Peyer's patch (tissue), 4 donors: Measurements from ENCODE around the gene PIGL. TPM values are rescaled to one million over a fixed set of nuclear protein-coding genes. Genes with fewer than 3 reads are reported as not detected.

Experiments
- DNase-seq, 3 donors: peaks; one replicate each; pipeline ENCODE4 v3.0.0-alpha.2; 2017 to 2019
- H3K27ac ChIP-seq, 4 donors: fragments of 200-600 bp; sonication (generic); one replicate each; pipeline ENCODE4 v1.5.1; 2016 to 2019
- H3K27me3 ChIP-seq, 2 donors: fragments of 200-600 bp; sonication (generic); one replicate each; pipeline ENCODE4 v1.5.1; 2019
- H3K36me3 ChIP-seq, 3 donors: fragments of 200-600 bp; sonication (generic); one replicate each; pipeline ENCODE4 v1.5.1; 2016 to 2019
- H3K4me1 ChIP-seq, 4 donors: fragments of 200-600 bp; sonication (generic); one replicate each; pipeline ENCODE4 v1.5.1; 2016 to 2019
- H3K4me3 ChIP-seq, 4 donors: fragments of 200-600 bp; sonication (generic); 1 replicate in 3 of 4; 2 replicates in 1 of 4; pipeline ENCODE4 v1.5.1; 2016 to 2019; ENCODE audit warnings: mild to moderate bottlenecking in 1 of 4
- H3K9me3 ChIP-seq, 4 donors: fragments of 200-600 bp; sonication (generic); one replicate each; pipeline ENCODE4 v1.5.1; 2016 to 2019; ENCODE audit warnings: mild to moderate bottlenecking in 1 of 4
- POLR2A ChIP-seq, 2 donors: fragments of 450-650 bp; IDR thresholded peaks; one replicate each; pipeline ENCODE4 v1.5.1; 2017; ENCODE audit warnings: antibody characterized with exemption in 2 of 2, mild to moderate bottlenecking in 2 of 2, moderate library complexity in 2 of 2
- total RNA-seq, 4 donors: library from RNA; depleted of rRNA; stranded (reverse); fragments of >200 nt; gene quantifications; one replicate each; pipeline ENCODE4 v1.1.0, GENCODE V29; 2016
- TF ChIP-seq, protein P1 (sequence below), 6 experiments: fragments of 450-650 bp in 4 of 6; fragments of 200-600 bp in 2 of 6; sonication (generic) in 1 of 6; IDR thresholded peaks; one replicate each; pipeline ENCODE4 v1.5.1; 2017 to 2019; ENCODE audit warnings: antibody characterized with exemption in 6 of 6, mild to moderate bottlenecking in 3 of 6, moderate library complexity in 1 of 6

Gene PIGL
- total RNA-seq, 4 donors from 2014 or later = 77.1 to 491 (median 144) TPM

GRCh38 chr17:16239931-16240330, 22.9 kb downstream of the PIGL start:
- DNase-seq = no peak
- H3K9me3 ChIP-seq = no peaks in the 10 kb centered on the region
- no peak overlapping the region for H3K27ac ChIP-seq
- no peaks in the 10 kb centered on the region for H3K4me1 ChIP-seq
- H3K4me3 ChIP-seq = no peak overlapping the region
- no peak for TF ChIP-seq POLR2A (IDR thresholded peaks at IDR 0.05)
- TF ChIP-seq, protein P1, sequence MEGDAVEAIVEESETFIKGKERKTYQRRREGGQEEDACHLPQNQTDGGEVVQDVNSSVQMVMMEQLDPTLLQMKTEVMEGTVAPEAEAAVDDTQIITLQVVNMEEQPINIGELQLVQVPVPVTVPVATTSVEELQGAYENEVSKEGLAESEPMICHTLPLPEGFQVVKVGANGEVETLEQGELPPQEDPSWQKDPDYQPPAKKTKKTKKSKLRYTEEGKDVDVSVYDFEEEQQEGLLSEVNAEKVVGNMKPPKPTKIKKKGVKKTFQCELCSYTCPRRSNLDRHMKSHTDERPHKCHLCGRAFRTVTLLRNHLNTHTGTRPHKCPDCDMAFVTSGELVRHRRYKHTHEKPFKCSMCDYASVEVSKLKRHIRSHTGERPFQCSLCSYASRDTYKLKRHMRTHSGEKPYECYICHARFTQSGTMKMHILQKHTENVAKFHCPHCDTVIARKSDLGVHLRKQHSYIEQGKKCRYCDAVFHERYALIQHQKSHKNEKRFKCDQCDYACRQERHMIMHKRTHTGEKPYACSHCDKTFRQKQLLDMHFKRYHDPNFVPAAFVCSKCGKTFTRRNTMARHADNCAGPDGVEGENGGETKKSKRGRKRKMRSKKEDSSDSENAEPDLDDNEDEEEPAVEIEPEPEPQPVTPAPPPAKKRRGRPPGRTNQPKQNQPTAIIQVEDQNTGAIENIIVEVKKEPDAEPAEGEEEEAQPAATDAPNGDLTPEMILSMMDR (IDR thresholded peaks at IDR 0.05) = no peak
- H3K27me3 ChIP-seq = no peaks in the 10 kb centered on the region
- H3K36me3 ChIP-seq = no peaks in the 10 kb centered on the region

- H3K9me3 ChIP-seq = no peaks in the 10 kb centered on the region
- no peak for DNase-seq
- no peaks in the 10 kb centered on the region for H3K27me3 ChIP-seq
- H3K4me3 ChIP-seq = no peak overlapping the region
- H3K27ac ChIP-seq = no peak overlapping the region
- no peak for TF ChIP-seq POLR2A (IDR thresholded peaks at IDR 0.05)
- TF ChIP-seq, protein P1 (IDR thresholded peaks at IDR 0.05) = no peak
- no peaks in the 10 kb centered on the region for H3K36me3 ChIP-seq
- H3K4me1 ChIP-seq = peaks cover 0 to 1% (median 0%) of the 10 kb centered on the region in 4 donors
Measured at GRCh38 chr17:16241906-16242399, 24.9 kb downstream of the PIGL start.

DNA sequence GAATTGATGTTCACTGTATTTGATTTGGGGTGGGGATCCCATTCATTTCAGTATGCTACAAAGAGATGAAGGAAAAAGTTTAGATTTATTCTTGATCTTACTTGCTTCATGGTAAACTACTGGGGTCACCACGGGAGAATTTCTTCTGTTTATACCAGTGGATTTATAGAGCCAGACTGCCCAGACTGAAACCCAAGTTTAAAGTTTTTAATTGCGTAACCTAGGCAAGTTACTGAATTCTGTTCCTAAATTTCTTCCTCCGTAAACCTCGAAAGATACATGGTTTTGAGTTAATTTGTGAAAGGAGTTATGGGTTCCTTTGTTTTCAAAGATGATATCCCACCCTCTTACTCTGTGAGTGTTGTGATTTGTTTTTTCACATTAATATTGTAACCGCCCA, 26.4 kb downstream of the PIGL start:
- Histone ChIP-seq H3K36me3 (no peaks in the 10 kb centered on the region), H3K9me3 (no peaks in the 10 kb centered on the region), H3K27ac (peak overlapping the region in 1 of 4 donors; percentile 45), H3K4me1 (peaks cover 0 to 13% (median 0%) of the 10 kb centered on the region in 4 donors), H3K27me3 (no peaks in the 10 kb centered on the region), H3K4me3 (no peak overlapping the region)
- no peak for DNase-seq
- TF ChIP-seq, protein P1 (IDR thresholded peaks at IDR 0.05) = no peak
- TF ChIP-seq POLR2A (IDR thresholded peaks at IDR 0.05) = no peak

- H3K4me3 ChIP-seq = no peak overlapping the region
- no peaks in the 10 kb centered on the region for H3K9me3 ChIP-seq
- TF ChIP-seq, protein P1 (IDR thresholded peaks at IDR 0.05) = no peak
- peak in 1 of 2 donors; percentile 40 for TF ChIP-seq POLR2A (IDR thresholded peaks at IDR 0.05)
- peak overlapping the region in 1 of 4 donors; percentile 45 for H3K27ac ChIP-seq
- peaks cover 0 to 18% (median 0%) of the 10 kb centered on the region in 4 donors for H3K4me1 ChIP-seq
- peak in 2 of 3 donors; percentile 57 to 75 for DNase-seq
- H3K36me3 ChIP-seq = no peaks in the 10 kb centered on the region
- no peaks in the 10 kb centered on the region for H3K27me3 ChIP-seq
Measured at GRCh38 chr17:16243801-16244567, 27.0 kb downstream of the PIGL start.

- TF ChIP-seq, protein P1 (IDR thresholded peaks at IDR 0.05) = no peak
- TF ChIP-seq POLR2A (IDR thresholded peaks at IDR 0.05) = no peak
- Histone ChIP-seq H3K27ac (peak overlapping the region in 3 of 4 donors; percentile 61 to 92 (median 89)), H3K9me3 (no peaks in the 10 kb centered on the region), H3K4me3 (peak overlapping the region in 1 of 4 donors; percentile 11), H3K36me3 (no peaks in the 10 kb centered on the region), H3K4me1 (peaks cover 0 to 30% (median 0%) of the 10 kb centered on the region in 4 donors), H3K27me3 (no peaks in the 10 kb centered on the region)
- no peak for DNase-seq
Measured at GRCh38 chr17:16247586-16247984, 30.6 kb downstream of the PIGL start.
